Keratinocyte (primary cell): Measurements from ENCODE around the gene LLGL1. TPM values are rescaled to one million over a fixed set of nuclear protein-coding genes. Genes with fewer than 3 reads are reported as not detected.

Source experiments
- DNase-seq: peaks from one replicate; pipeline ENCODE4 v3.0.0-alpha.2; 2011; ENCODE audit warnings: low read depth, missing footprints, low spot score
- FAIRE-seq: peaks from 2 replicates; lab custom pipeline; 2011; peaks lifted over from hg19 to GRCh38; lab: Jason Lieb, UNC
- H2AFZ ChIP-seq: 2 replicates; pipeline ENCODE4 v1.6.0; 2012; ENCODE audit warnings: low read length, control low read depth, inconsistent platforms; ENCODE audit not compliant: control insufficient read depth
- H3K27ac ChIP-seq: 2 replicates; pipeline ENCODE4 v1.5.1; 2011; ENCODE audit warnings: low read length; ENCODE audit not compliant: control insufficient read depth, insufficient read depth
- H3K27me3 ChIP-seq: 3 replicates; pipeline ENCODE4 v1.6.0; 2011; ENCODE audit warnings: low read length; ENCODE audit not compliant: control insufficient read depth, insufficient read depth; ENCODE audit errors: extremely low read depth
- H3K36me3 ChIP-seq, 2 experiments: 2 replicates in 1 of 2; 3 replicates in 1 of 2; pipeline ENCODE4 v1.5.1; 2011; ENCODE audit warnings: low read length in 2 of 2, mild to moderate bottlenecking in 1 of 2; ENCODE audit not compliant: control insufficient read depth in 2 of 2, insufficient read depth in 2 of 2; ENCODE audit errors: extremely low read depth in 1 of 2
- H3K4me1 ChIP-seq: 3 replicates; pipeline ENCODE4 v1.5.1; 2011; ENCODE audit warnings: low read length; ENCODE audit not compliant: control insufficient read depth, insufficient read depth; ENCODE audit errors: extremely low read depth
- H3K4me2 ChIP-seq: 3 replicates; pipeline ENCODE4 v1.6.0; 2011; ENCODE audit warnings: low read depth, low read length; ENCODE audit not compliant: control insufficient read depth, insufficient read depth; ENCODE audit errors: extremely low read depth
- H3K4me3 ChIP-seq, 3 experiments: fragments of 200-600 bp in 1 of 3; sonication (generic) in 1 of 3; 2 replicates in 2 of 3; 3 replicates in 1 of 3; pipeline ENCODE4 v1.5.1; 2011 to 2016; ENCODE audit warnings: low read length in 3 of 3, mild to moderate bottlenecking in 3 of 3, control low read depth in 2 of 3, inconsistent platforms in 1 of 3, low read depth in 1 of 3, mixed read lengths in 1 of 3, mixed run types in 1 of 3, moderate library complexity in 1 of 3; ENCODE audit not compliant: control insufficient read depth in 2 of 3, insufficient read depth in 2 of 3; ENCODE audit errors: extremely low read depth in 1 of 3
- H3K79me2 ChIP-seq: 2 replicates; pipeline ENCODE4 v1.6.0; 2012; ENCODE audit warnings: low read length; ENCODE audit not compliant: control insufficient read depth, insufficient read depth
- H3K9ac ChIP-seq: 3 replicates; pipeline ENCODE4 v1.6.0; 2011; ENCODE audit warnings: low read length; ENCODE audit not compliant: control insufficient read depth, insufficient read depth; ENCODE audit errors: extremely low read depth
- H3K9me1 ChIP-seq: 3 replicates; pipeline ENCODE4 v1.6.0; 2011; ENCODE audit warnings: low read length; ENCODE audit not compliant: control insufficient read depth, insufficient read depth; ENCODE audit errors: extremely low read depth
- H3K9me3 ChIP-seq: 2 replicates; pipeline ENCODE4 v1.5.1; 2012; ENCODE audit warnings: low read depth, low read length; ENCODE audit not compliant: control insufficient read depth
- H4K20me1 ChIP-seq: 3 replicates; pipeline ENCODE4 v1.6.0; 2011; ENCODE audit warnings: low read length; ENCODE audit not compliant: control insufficient read depth, insufficient read depth; ENCODE audit errors: extremely low read depth
- EZH2 ChIP-seq: IDR thresholded peaks from one replicate; pipeline ENCODE4 v1.6.1; 2012; ENCODE audit warnings: inconsistent platforms, mild to moderate bottlenecking, low read length, moderate library complexity
- dilution Hi-C: fragments of 300-500 bp; cut with MboI; formaldehyde crosslinking; loops from one replicate; pipeline ENCODE4 v1.7.0; 2020; ENCODE audit warnings: low sequenced_read_pairs; ENCODE audit not compliant: extremely low pct_ligation_motif_present
- polyA plus RNA-seq, 5 experiments: library from polyadenylated mRNA; depleted of rRNA in 3 of 5; stranded (reverse) in 3 of 5; stranded (forward) in 1 of 5; unstranded in 1 of 5; fragments of >200 nt; gene quantifications; 1 replicate in 1 of 5; 2 replicates in 3 of 5; 3 replicates in 1 of 5; pipeline versions ENCODE4 v1.2.1 to v1.2.3, GENCODE V29; 2011 to 2012; ENCODE audit warnings: missing spikeins in 2 of 5, low read depth in 1 of 5, low replicate concordance in 1 of 5
- TF ChIP-seq, protein P1 (sequence below), 3 experiments: IDR thresholded peaks in 1 of 3; conservative IDR thresholded peaks in 1 of 3; optimal IDR thresholded peaks in 1 of 3; 2 replicates in 2 of 3; 3 replicates in 1 of 3; pipeline versions ENCODE3 to v1.5.1; 2011; ENCODE audit warnings: low read length in 3 of 3, mild to moderate bottlenecking in 3 of 3, moderate library complexity in 2 of 3, control low read depth in 1 of 3, inconsistent platforms in 1 of 3; ENCODE audit not compliant: insufficient read depth in 2 of 3; ENCODE audit errors: extremely low read depth in 1 of 3

LLGL1 gene
- polyA plus RNA-seq, 1 donor (not counting 4 experiments of a cell fraction or from before 2014, with no cell fraction given), result 13.8 TPM

GRCh38 chr17:18184143-18185031, 41.0 kb upstream of the LLGL1 start:
- Histone ChIP-seq H3K4me3 (peak overlapping the region; percentile 78 to 91 (median 90)), H3K9me1 (peaks cover 4% of the 10 kb centered on the region), H3K27ac (peak overlapping the region; percentile 92), H3K36me3 (peaks cover under 1 to 3% of the 10 kb centered on the region in 2 experiments), H3K79me2 (peaks cover 55% of the 10 kb centered on the region), H3K27me3 (no peaks in the 10 kb centered on the region), H3K9me3 (no peaks in the 10 kb centered on the region), H3K4me2 (peak overlapping the region; percentile 97), H2AFZ (no peak overlapping the region), H4K20me1 (peaks cover 23% of the 10 kb centered on the region), H3K9ac (peak overlapping the region; percentile 90), H3K4me1 (peaks cover 47% of the 10 kb centered on the region)
- no peak for DNase-seq
- no peak for TF ChIP-seq EZH2
- TF ChIP-seq, protein P1, sequence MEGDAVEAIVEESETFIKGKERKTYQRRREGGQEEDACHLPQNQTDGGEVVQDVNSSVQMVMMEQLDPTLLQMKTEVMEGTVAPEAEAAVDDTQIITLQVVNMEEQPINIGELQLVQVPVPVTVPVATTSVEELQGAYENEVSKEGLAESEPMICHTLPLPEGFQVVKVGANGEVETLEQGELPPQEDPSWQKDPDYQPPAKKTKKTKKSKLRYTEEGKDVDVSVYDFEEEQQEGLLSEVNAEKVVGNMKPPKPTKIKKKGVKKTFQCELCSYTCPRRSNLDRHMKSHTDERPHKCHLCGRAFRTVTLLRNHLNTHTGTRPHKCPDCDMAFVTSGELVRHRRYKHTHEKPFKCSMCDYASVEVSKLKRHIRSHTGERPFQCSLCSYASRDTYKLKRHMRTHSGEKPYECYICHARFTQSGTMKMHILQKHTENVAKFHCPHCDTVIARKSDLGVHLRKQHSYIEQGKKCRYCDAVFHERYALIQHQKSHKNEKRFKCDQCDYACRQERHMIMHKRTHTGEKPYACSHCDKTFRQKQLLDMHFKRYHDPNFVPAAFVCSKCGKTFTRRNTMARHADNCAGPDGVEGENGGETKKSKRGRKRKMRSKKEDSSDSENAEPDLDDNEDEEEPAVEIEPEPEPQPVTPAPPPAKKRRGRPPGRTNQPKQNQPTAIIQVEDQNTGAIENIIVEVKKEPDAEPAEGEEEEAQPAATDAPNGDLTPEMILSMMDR (optimal IDR thresholded peaks at IDR 0.05 in 1 of 3, IDR thresholded peaks at IDR 0.05 in 1 of 3, conservative IDR thresholded peaks at IDR 0.05 in 1 of 3; ENCODE audit: extremely low read depth in 1 of 3, insufficient read depth in 2 of 3, low read length in 3 of 3), result peak in 1 of 3 experiments; percentile 17
- dilution Hi-C loops, result no loop called here
- FAIRE-seq, result no peak

DNA sequence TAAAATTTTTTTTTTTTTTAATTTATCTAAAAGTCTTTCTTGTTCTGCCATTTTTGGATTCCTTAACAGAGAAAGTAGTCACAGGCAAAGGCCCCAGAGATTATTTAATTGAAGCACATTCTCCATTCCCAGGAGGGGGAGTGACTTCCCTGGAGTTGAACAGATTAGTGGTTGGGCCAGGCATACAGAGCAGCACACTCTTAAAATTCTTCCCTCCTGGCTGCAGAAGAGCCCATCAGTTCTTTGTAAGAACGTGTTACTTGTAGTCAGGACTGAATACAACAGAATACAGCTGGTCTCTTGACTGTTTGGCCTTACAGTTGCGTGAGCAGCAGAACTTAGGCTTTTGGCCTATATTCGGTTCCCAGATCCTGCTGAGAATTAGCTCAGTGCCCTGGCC, 40.0 kb upstream of the LLGL1 start:
- DNase-seq, result no peak
- dilution Hi-C loops, result no loop called here
- H3K9ac ChIP-seq, result peak overlapping the region; percentile 90
- H3K27me3 ChIP-seq, result no peaks in the 10 kb centered on the region
- no peak overlapping the region for H2AFZ ChIP-seq
- peak overlapping the region; percentile 97 for H3K4me2 ChIP-seq
- H3K4me3 ChIP-seq, result peak overlapping the region; percentile 78 to 91 (median 90)
- peaks cover 2 to 10% of the 10 kb centered on the region in 2 experiments for H3K36me3 ChIP-seq
- peak overlapping the region; percentile 92 for H3K27ac ChIP-seq
- peaks cover 26% of the 10 kb centered on the region for H4K20me1 ChIP-seq
- no peaks in the 10 kb centered on the region for H3K9me3 ChIP-seq
- H3K9me1 ChIP-seq, result peaks cover 4% of the 10 kb centered on the region
- peaks cover 65% of the 10 kb centered on the region for H3K79me2 ChIP-seq
- peaks cover 47% of the 10 kb centered on the region for H3K4me1 ChIP-seq
- no peak for FAIRE-seq
- TF ChIP-seq, protein P1 (optimal IDR thresholded peaks at IDR 0.05 in 1 of 3, IDR thresholded peaks at IDR 0.05 in 1 of 3, conservative IDR thresholded peaks at IDR 0.05 in 1 of 3; ENCODE audit: extremely low read depth in 1 of 3, insufficient read depth in 2 of 3, low read length in 3 of 3), result no peak
- no peak for TF ChIP-seq EZH2
